ENCODE results near the gene GADD45B.

DNA sequence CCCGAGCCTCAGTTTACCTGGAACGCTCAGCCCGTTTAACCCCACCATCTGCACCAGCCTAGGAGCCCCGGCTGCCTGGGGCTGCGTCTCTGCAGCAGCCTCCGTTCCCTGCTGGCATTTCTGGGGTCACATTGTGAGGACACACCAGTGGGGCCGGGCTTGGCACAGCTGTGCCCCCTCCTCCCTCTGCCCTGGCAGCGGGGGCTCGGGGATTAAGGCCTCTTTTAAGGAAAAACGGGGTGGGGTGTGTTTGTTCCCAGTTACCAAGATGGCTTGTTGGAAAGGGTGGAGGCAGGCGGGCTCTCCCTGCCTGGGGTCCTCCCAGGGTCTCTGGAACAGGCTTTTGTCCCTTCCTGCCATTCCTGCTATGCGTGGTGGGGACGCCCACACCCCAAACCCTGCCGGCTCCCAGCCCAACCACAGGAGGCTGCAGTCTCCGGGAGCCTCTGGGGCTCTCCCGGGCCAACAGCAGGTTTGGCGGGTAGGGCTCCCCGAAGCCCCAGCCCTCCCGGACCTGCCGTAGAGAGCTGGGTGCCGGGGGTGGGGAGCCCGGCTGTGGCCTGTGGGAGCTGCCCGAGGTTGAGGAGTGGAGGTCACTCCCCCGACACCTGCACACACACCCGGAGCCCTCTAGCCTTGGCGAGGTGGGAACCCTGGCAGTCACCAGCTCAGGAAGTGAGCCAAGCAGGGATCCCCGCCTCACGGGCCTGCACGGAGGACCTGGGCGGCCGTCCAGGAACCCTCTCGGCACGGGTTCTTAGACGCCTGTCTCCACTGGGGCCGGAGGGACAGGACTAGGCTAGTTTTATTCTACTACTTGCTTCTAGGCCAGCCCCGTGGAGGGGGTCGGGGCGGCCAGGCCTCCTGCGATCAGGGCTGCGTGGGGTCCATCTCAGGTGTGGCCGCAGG, 36.9 kb downstream of the GADD45B start:
- TF ChIP-seq, protein P1, sequence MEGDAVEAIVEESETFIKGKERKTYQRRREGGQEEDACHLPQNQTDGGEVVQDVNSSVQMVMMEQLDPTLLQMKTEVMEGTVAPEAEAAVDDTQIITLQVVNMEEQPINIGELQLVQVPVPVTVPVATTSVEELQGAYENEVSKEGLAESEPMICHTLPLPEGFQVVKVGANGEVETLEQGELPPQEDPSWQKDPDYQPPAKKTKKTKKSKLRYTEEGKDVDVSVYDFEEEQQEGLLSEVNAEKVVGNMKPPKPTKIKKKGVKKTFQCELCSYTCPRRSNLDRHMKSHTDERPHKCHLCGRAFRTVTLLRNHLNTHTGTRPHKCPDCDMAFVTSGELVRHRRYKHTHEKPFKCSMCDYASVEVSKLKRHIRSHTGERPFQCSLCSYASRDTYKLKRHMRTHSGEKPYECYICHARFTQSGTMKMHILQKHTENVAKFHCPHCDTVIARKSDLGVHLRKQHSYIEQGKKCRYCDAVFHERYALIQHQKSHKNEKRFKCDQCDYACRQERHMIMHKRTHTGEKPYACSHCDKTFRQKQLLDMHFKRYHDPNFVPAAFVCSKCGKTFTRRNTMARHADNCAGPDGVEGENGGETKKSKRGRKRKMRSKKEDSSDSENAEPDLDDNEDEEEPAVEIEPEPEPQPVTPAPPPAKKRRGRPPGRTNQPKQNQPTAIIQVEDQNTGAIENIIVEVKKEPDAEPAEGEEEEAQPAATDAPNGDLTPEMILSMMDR (tag by site-specific recombination; IDR thresholded peaks at IDR 0.05), result no peak
- TF ChIP-seq ZNF112 (tag by site-specific recombination; IDR thresholded peaks at IDR 0.05) (no peak), ZNF2 (tag by site-specific recombination; IDR thresholded peaks at IDR 0.05) (no peak), ZFP41 (tag by site-specific recombination; IDR thresholded peaks at IDR 0.05; ENCODE audit: borderline replicate concordance) (no peak), ZNF19 (tag by site-specific recombination; IDR thresholded peaks at IDR 0.05; ENCODE audit: low read depth) (no peak), REST (tag by site-specific recombination; IDR thresholded peaks at IDR 0.05) (no peak), ZNF792 (tag by site-specific recombination; IDR thresholded peaks at IDR 0.05) (no peak), TCF7L2 (IDR thresholded peaks at IDR 0.05; ENCODE audit: borderline replicate concordance, low read depth, low read length) (no peak), ZNF335 (tag by site-specific recombination; conservative IDR thresholded peaks at IDR 0.05) (no peak), ZNF660 (tag by site-specific recombination; IDR thresholded peaks at IDR 0.05) (no peak), ZNF23 (tag by site-specific recombination; IDR thresholded peaks at IDR 0.05; ENCODE audit: borderline replicate concordance) (no peak)

Measured in HEK293 (cell line).